NCI-H524 (cell line): ENCODE results near the gene VIPR1.

Experiments
- DNase-seq, 2 experiments: peaks; one replicate each; lab custom pipeline; 2025; lab: John Stamatoyannopoulos, UW

Gene VIPR1

GRCh38 chr3:42493798-42494151, 8.7 kb upstream of the VIPR1 start:
- no peak for DNase-seq

- DNase-seq, result no peak
Observed at GRCh38 chr3:42495393-42495792, 7.0 kb upstream of the VIPR1 start.

GRCh38 chr3:42497009-42497731, 5.3 kb upstream of the VIPR1 start:
- DNase-seq, result no peak

- DNase-seq, result no peak
Observed at GRCh38 chr3:42498034-42498433, 4.4 kb upstream of the VIPR1 start.

GRCh38 chr3:42498791-42499477, 3.5 kb upstream of the VIPR1 start:
- no peak for DNase-seq

- no peak for DNase-seq
Observed at GRCh38 chr3:42499478-42499871, 3.0 kb upstream of the VIPR1 start.

- no peak for DNase-seq
Observed at GRCh38 chr3:42500091-42500490, 2.4 kb upstream of the VIPR1 start.

GRCh38 chr3:42500909-42501308, 1.5 kb upstream of the VIPR1 start:
- no peak for DNase-seq

GRCh38 chr3:42501321-42501680, 1.1 kb upstream of the VIPR1 start:
- DNase-seq, result peak; percentile 33 to 72

GRCh38 chr3:42501681-42502428, 588 bp upstream of the VIPR1 start:
- peak; percentile 67 to 72 for DNase-seq

- DNase-seq, result no peak
Observed at GRCh38 chr3:42503251-42503924, 945 bp downstream of the VIPR1 start.

- DNase-seq, result no peak
Observed at GRCh38 chr3:42503957-42504333, 1.5 kb downstream of the VIPR1 start.

- DNase-seq, result no peak
Observed at GRCh38 chr3:42504334-42505127, 2.1 kb downstream of the VIPR1 start.

- no peak for DNase-seq
Observed at GRCh38 chr3:42505128-42505848, 2.8 kb downstream of the VIPR1 start.

GRCh38 chr3:42505849-42506410, 3.5 kb downstream of the VIPR1 start:
- DNase-seq, result no peak

- no peak for DNase-seq
Observed at GRCh38 chr3:42507252-42507651, 4.8 kb downstream of the VIPR1 start.

- DNase-seq, result no peak
Observed at GRCh38 chr3:42507761-42508335, 5.4 kb downstream of the VIPR1 start.

GRCh38 chr3:42508562-42508961, 6.1 kb downstream of the VIPR1 start:
- DNase-seq, result no peak

GRCh38 chr3:42509111-42509510, 6.7 kb downstream of the VIPR1 start:
- DNase-seq, result no peak

- no peak for DNase-seq
Observed at GRCh38 chr3:42510325-42510724, 7.9 kb downstream of the VIPR1 start.
